Stimulated activated memory B cell treated with anti-CD40 and anti-IgM and Interleukin-4, amounts not matched to agents 10 μg/mL and 1 μg/mL and 100 μg/mL, for 72 hours (primary cell): ENCODE data around the gene CHORDC1.
"Not testable (repeated sequence)": the region's sequence is repeated elsewhere in the genome, so short reads cannot be mapped to it uniquely, and the experiment has no call there.

Experiments
- ATAC-seq: fragments of 150-1000 bp; cut with Tn5 transposase; 2 replicates; pipeline ENCODE4 v1.10.0; 2021
- H3K27ac Mint-ChIP-seq: one replicate; pipeline ENCODE4 v1.8.0; 2022; ENCODE audit warnings: mild to moderate bottlenecking, mixed read lengths
- H3K27me3 Mint-ChIP-seq: one replicate; pipeline ENCODE4 v1.8.0; 2022; ENCODE audit warnings: mixed read lengths
- H3K36me3 Mint-ChIP-seq: one replicate; pipeline ENCODE4 v1.8.0; 2022; ENCODE audit warnings: mixed read lengths
- H3K4me1 Mint-ChIP-seq: one replicate; pipeline ENCODE4 v1.8.0; 2022; ENCODE audit warnings: mixed read lengths
- H3K4me3 Mint-ChIP-seq: one replicate; pipeline ENCODE4 v1.8.0; 2022; ENCODE audit warnings: mild to moderate bottlenecking, moderate library complexity, mixed read lengths
- H3K9me3 Mint-ChIP-seq: one replicate; pipeline ENCODE4 v1.8.0; 2022; ENCODE audit warnings: mixed read lengths

Gene CHORDC1

GRCh38 chr11:90229791-90230190 lies 6.9 kb upstream of the CHORDC1 start:
- Mint-ChIP-seq H3K4me1 (no peaks in the 10 kb centered on the region), H3K27ac (no peak overlapping the region), H3K36me3 (peaks cover 13% of the 10 kb centered on the region), H3K27me3 (peaks cover 10% of the 10 kb centered on the region), H3K9me3 (peaks cover 12% of the 10 kb centered on the region), H3K4me3 (no peak overlapping the region)
- no peak for ATAC-seq

GRCh38 chr11:90228056-90228455 lies 5.2 kb upstream of the CHORDC1 start:
- Mint-ChIP-seq H3K4me3 (no peak overlapping the region), H3K9me3 (peaks cover 12% of the 10 kb centered on the region), H3K27me3 (peaks cover 10% of the 10 kb centered on the region), H3K4me1 (peaks cover 10% of the 10 kb centered on the region), H3K27ac (no peak overlapping the region), H3K36me3 (peaks cover 13% of the 10 kb centered on the region)
- ATAC-seq = no peak

- Mint-ChIP-seq H3K36me3 (peaks cover 9% of the 10 kb centered on the region), H3K27ac (peak overlapping the region; percentile 95), H3K4me1 (peaks cover 50% of the 10 kb centered on the region), H3K27me3 (no peaks in the 10 kb centered on the region), H3K4me3 (peak overlapping the region; percentile 100), H3K9me3 (no peaks in the 10 kb centered on the region)
- ATAC-seq = peak; percentile 77
These were observed 368 bp upstream of the CHORDC1 start for GRCh38 chr11:90223248-90223585.

- H3K4me3 Mint-ChIP-seq = peak overlapping the region; percentile 100
- H3K27me3 Mint-ChIP-seq = no peaks in the 10 kb centered on the region
- ATAC-seq = no peak
- H3K9me3 Mint-ChIP-seq = no peaks in the 10 kb centered on the region
- peaks cover 9% of the 10 kb centered on the region for H3K36me3 Mint-ChIP-seq
- H3K27ac Mint-ChIP-seq = peak overlapping the region; percentile 95
- peaks cover 56% of the 10 kb centered on the region for H3K4me1 Mint-ChIP-seq
These were observed 918 bp downstream of the CHORDC1 start for GRCh38 chr11:90221803-90222458.

- no peaks in the 10 kb centered on the region for H3K9me3 Mint-ChIP-seq
- H3K4me1 Mint-ChIP-seq = peaks cover 64% of the 10 kb centered on the region
- H3K27ac Mint-ChIP-seq = peak overlapping the region; percentile 95
- H3K4me3 Mint-ChIP-seq = peak overlapping the region; percentile 100
- no peak for ATAC-seq
- no peaks in the 10 kb centered on the region for H3K27me3 Mint-ChIP-seq
- H3K36me3 Mint-ChIP-seq = peaks cover 18% of the 10 kb centered on the region
These were observed 2.5 kb downstream of the CHORDC1 start for GRCh38 chr11:90220391-90220790.

GRCh38 chr11:90219438-90219837 lies 3.4 kb downstream of the CHORDC1 start:
- ATAC-seq = no peak
- no peaks in the 10 kb centered on the region for H3K9me3 Mint-ChIP-seq
- no peaks in the 10 kb centered on the region for H3K27me3 Mint-ChIP-seq
- H3K4me3 Mint-ChIP-seq = no peak overlapping the region
- peak overlapping the region; percentile 95 for H3K27ac Mint-ChIP-seq
- peaks cover 18% of the 10 kb centered on the region for H3K36me3 Mint-ChIP-seq
- peaks cover 64% of the 10 kb centered on the region for H3K4me1 Mint-ChIP-seq

GRCh38 chr11:90218606-90219005 lies 4.2 kb downstream of the CHORDC1 start:
- peaks cover 58% of the 10 kb centered on the region for H3K4me1 Mint-ChIP-seq
- H3K27ac Mint-ChIP-seq = no peak overlapping the region
- H3K9me3 Mint-ChIP-seq = no peaks in the 10 kb centered on the region
- H3K36me3 Mint-ChIP-seq = peaks cover 18% of the 10 kb centered on the region
- no peaks in the 10 kb centered on the region for H3K27me3 Mint-ChIP-seq
- no peak for ATAC-seq
- H3K4me3 Mint-ChIP-seq = no peak overlapping the region

- no peaks in the 10 kb centered on the region for H3K9me3 Mint-ChIP-seq
- peaks cover 27% of the 10 kb centered on the region for H3K36me3 Mint-ChIP-seq
- H3K27me3 Mint-ChIP-seq = no peaks in the 10 kb centered on the region
- no peak overlapping the region for H3K27ac Mint-ChIP-seq
- ATAC-seq = no peak
- peaks cover 47% of the 10 kb centered on the region for H3K4me1 Mint-ChIP-seq
- H3K4me3 Mint-ChIP-seq = no peak overlapping the region
These were observed 6.2 kb downstream of the CHORDC1 start for GRCh38 chr11:90216611-90217010.

GRCh38 chr11:90213322-90213721 lies 9.5 kb downstream of the CHORDC1 start:
- ATAC-seq = no peak
- no peak overlapping the region for H3K4me3 Mint-ChIP-seq
- H3K36me3 Mint-ChIP-seq = peaks cover 37% of the 10 kb centered on the region
- no peak overlapping the region for H3K27ac Mint-ChIP-seq
- H3K9me3 Mint-ChIP-seq = no peaks in the 10 kb centered on the region
- H3K27me3 Mint-ChIP-seq = no peaks in the 10 kb centered on the region
- peaks cover 15% of the 10 kb centered on the region for H3K4me1 Mint-ChIP-seq

GRCh38 chr11:90208857-90209256 lies 14.0 kb downstream of the CHORDC1 start:
- Mint-ChIP-seq H3K9me3 (no peaks in the 10 kb centered on the region), H3K27me3 (no peaks in the 10 kb centered on the region), H3K4me3 (no peak overlapping the region), H3K4me1 (peaks cover 6% of the 10 kb centered on the region), H3K36me3 (peaks cover 53% of the 10 kb centered on the region), H3K27ac (no peak overlapping the region)
- ATAC-seq = no peak

GRCh38 chr11:90207992-90208391 lies 14.9 kb downstream of the CHORDC1 start:
- H3K27me3 Mint-ChIP-seq, H3K27ac Mint-ChIP-seq, H3K4me3 Mint-ChIP-seq, H3K4me1 Mint-ChIP-seq, H3K9me3 Mint-ChIP-seq, ATAC-seq: not testable (repeated sequence)
- H3K36me3 Mint-ChIP-seq = peaks cover 53% of the 10 kb centered on the region

- Mint-ChIP-seq H3K4me1 (peaks cover 6% of the 10 kb centered on the region), H3K27ac (no peak overlapping the region), H3K27me3 (no peaks in the 10 kb centered on the region), H3K36me3 (peaks cover 54% of the 10 kb centered on the region), H3K4me3 (no peak overlapping the region), H3K9me3 (no peaks in the 10 kb centered on the region)
- ATAC-seq = no peak
These were observed 17.8 kb downstream of the CHORDC1 start for GRCh38 chr11:90204832-90205646.

GRCh38 chr11:90204407-90204806 lies 18.4 kb downstream of the CHORDC1 start:
- no peak overlapping the region for H3K27ac Mint-ChIP-seq
- no peaks in the 10 kb centered on the region for H3K27me3 Mint-ChIP-seq
- peaks cover 6% of the 10 kb centered on the region for H3K4me1 Mint-ChIP-seq
- ATAC-seq = no peak
- H3K9me3 Mint-ChIP-seq = no peaks in the 10 kb centered on the region
- peaks cover 47% of the 10 kb centered on the region for H3K36me3 Mint-ChIP-seq
- H3K4me3 Mint-ChIP-seq = no peak overlapping the region

GRCh38 chr11:90202342-90202741 lies 20.5 kb downstream of the CHORDC1 start:
- H3K4me1 Mint-ChIP-seq = peaks cover 6% of the 10 kb centered on the region
- no peaks in the 10 kb centered on the region for H3K9me3 Mint-ChIP-seq
- no peak for ATAC-seq
- H3K4me3 Mint-ChIP-seq = no peak overlapping the region
- no peaks in the 10 kb centered on the region for H3K27me3 Mint-ChIP-seq
- H3K27ac Mint-ChIP-seq = no peak overlapping the region
- H3K36me3 Mint-ChIP-seq = peaks cover 47% of the 10 kb centered on the region

GRCh38 chr11:90197377-90197776 lies 25.5 kb downstream of the CHORDC1 start:
- peaks cover 23% of the 10 kb centered on the region for H3K36me3 Mint-ChIP-seq
- no peak overlapping the region for H3K4me3 Mint-ChIP-seq
- ATAC-seq = no peak
- H3K27me3 Mint-ChIP-seq = no peaks in the 10 kb centered on the region
- no peaks in the 10 kb centered on the region for H3K9me3 Mint-ChIP-seq
- no peak overlapping the region for H3K27ac Mint-ChIP-seq
- H3K4me1 Mint-ChIP-seq = no peaks in the 10 kb centered on the region
